KMS-11 (cell line): ENCODE measurements around the gene CDCP2.
"Not testable (repeated sequence)": the region's sequence is repeated elsewhere in the genome, so short reads cannot be mapped to it uniquely, and the experiment has no call there.

ENCODE experiments used
- H2AFZ ChIP-seq: fragments of 200-600 bp; sonication (generic); 2 replicates; pipeline ENCODE4 v1.6.1; 2016; ENCODE audit warnings: antibody characterized with exemption, mixed run types, low read depth
- H3K27ac ChIP-seq: fragments of 200-600 bp; sonication (generic); 2 replicates; pipeline ENCODE4 v1.6.1; 2016; ENCODE audit warnings: mild to moderate bottlenecking, mixed run types
- H3K27me3 ChIP-seq: fragments of 200-600 bp; sonication (generic); 2 replicates; pipeline ENCODE4 v1.6.1; 2017; ENCODE audit warnings: mild to moderate bottlenecking, low read depth, mixed run types, moderate library complexity; ENCODE audit not compliant: insufficient read depth
- H3K36me3 ChIP-seq: fragments of 200-600 bp; sonication (generic); 2 replicates; pipeline ENCODE4 v1.6.1; 2017; ENCODE audit warnings: mild to moderate bottlenecking, mixed run types; ENCODE audit not compliant: insufficient read depth
- H3K4me1 ChIP-seq: fragments of 200-600 bp; sonication (generic); 2 replicates; pipeline ENCODE4 v1.6.1; 2016; ENCODE audit warnings: mild to moderate bottlenecking, low read depth, mixed run types; ENCODE audit not compliant: poor library complexity, severe bottlenecking
- H3K4me2 ChIP-seq: fragments of 200-600 bp; sonication (generic); 2 replicates; pipeline ENCODE4 v1.7.0; 2016; ENCODE audit warnings: mild to moderate bottlenecking, mixed run types
- H3K4me3 ChIP-seq: fragments of 200-600 bp; sonication (generic); IDR thresholded peaks from 2 replicates; pipeline ENCODE4 v1.6.1; 2017; ENCODE audit warnings: low read depth, low read length, mixed read lengths; ENCODE audit not compliant: insufficient read depth
- H3K79me2 ChIP-seq: fragments of 200-600 bp; sonication (generic); 2 replicates; pipeline ENCODE4 v1.6.1; 2016; ENCODE audit warnings: low read depth, mixed run types; ENCODE audit not compliant: insufficient read depth
- H3K9ac ChIP-seq: fragments of 200-600 bp; sonication (generic); 2 replicates; pipeline ENCODE4 v1.6.1; 2016; ENCODE audit warnings: mild to moderate bottlenecking, mixed run types
- H4K20me1 ChIP-seq: fragments of 200-600 bp; sonication (generic); 2 replicates; pipeline ENCODE4 v1.6.1; 2016; ENCODE audit warnings: mild to moderate bottlenecking, mixed run types; ENCODE audit not compliant: insufficient read depth
- TF ChIP-seq, protein P1 (sequence below): fragments of 200-600 bp; sonication (generic); conservative IDR thresholded peaks from 2 replicates; pipeline ENCODE4 v1.6.1; 2017; ENCODE audit warnings: low read depth, mild to moderate bottlenecking, antibody characterized with exemption, low read length, moderate library complexity, mixed read lengths

CDCP2 gene

DNA sequence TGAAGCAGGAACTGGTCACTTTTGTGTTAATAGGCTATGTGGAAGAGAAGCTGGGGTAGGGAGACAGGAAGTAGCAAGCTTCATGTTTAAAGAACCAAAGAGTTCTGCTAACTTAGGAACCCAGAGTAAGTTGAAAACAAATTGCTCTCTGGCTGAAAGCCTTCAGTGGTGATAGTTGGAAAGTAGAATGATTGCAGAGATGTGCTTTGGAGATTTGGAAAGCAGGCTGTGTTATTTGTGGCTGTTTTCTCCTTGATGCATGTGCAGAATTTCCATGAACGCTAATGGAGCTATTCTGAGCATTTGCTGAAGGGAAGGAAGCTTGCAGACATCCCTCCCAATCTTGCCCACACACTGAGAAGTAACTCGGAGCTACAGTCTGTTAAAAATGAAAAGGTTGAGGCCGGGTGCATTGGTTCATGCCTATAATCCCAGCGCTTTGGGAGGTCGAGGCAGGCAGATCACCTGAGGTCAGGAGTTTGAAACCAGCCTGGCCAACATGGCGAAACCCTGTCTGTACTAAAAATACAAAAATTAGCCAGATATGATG is 53.7 kb downstream of the CDCP2 start:
- no peak overlapping the region for H3K4me2 ChIP-seq
- no peaks in the 10 kb centered on the region for H3K4me1 ChIP-seq
- H3K4me3 ChIP-seq: no peak overlapping the region
- H3K9ac ChIP-seq: no peak overlapping the region
- no peak overlapping the region for H2AFZ ChIP-seq
- H3K36me3 ChIP-seq: no peaks in the 10 kb centered on the region
- H3K27me3 ChIP-seq: no peaks in the 10 kb centered on the region
- TF ChIP-seq, protein P1, sequence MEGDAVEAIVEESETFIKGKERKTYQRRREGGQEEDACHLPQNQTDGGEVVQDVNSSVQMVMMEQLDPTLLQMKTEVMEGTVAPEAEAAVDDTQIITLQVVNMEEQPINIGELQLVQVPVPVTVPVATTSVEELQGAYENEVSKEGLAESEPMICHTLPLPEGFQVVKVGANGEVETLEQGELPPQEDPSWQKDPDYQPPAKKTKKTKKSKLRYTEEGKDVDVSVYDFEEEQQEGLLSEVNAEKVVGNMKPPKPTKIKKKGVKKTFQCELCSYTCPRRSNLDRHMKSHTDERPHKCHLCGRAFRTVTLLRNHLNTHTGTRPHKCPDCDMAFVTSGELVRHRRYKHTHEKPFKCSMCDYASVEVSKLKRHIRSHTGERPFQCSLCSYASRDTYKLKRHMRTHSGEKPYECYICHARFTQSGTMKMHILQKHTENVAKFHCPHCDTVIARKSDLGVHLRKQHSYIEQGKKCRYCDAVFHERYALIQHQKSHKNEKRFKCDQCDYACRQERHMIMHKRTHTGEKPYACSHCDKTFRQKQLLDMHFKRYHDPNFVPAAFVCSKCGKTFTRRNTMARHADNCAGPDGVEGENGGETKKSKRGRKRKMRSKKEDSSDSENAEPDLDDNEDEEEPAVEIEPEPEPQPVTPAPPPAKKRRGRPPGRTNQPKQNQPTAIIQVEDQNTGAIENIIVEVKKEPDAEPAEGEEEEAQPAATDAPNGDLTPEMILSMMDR: no peak
- H3K79me2 ChIP-seq: no peaks in the 10 kb centered on the region
- no peaks in the 10 kb centered on the region for H4K20me1 ChIP-seq
- H3K27ac ChIP-seq: no peak overlapping the region

DNA sequence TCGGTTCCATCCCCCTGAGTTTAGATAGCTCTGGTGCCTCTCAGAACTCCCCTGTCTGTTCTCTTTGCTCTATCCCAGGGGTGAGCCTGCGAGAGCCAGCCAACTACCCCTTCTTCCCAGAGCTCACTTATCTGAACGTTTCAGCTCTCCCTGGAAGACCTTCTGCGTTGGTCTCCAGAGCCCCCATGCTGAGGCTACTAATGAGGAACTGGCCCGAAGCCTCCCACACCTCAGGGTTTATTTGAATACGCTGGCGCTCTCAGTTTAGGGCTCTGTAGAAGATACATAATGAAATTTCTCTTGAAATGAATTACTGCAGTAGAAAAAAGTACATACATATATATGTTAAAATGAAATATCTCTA is 55.9 kb downstream of the CDCP2 start:
- H3K27me3 ChIP-seq: no peaks in the 10 kb centered on the region
- H3K4me2 ChIP-seq: no peak overlapping the region
- no peak overlapping the region for H3K9ac ChIP-seq
- no peaks in the 10 kb centered on the region for H4K20me1 ChIP-seq
- H3K36me3 ChIP-seq: no peaks in the 10 kb centered on the region
- H3K4me1 ChIP-seq: no peaks in the 10 kb centered on the region
- H3K4me3 ChIP-seq: no peak overlapping the region
- TF ChIP-seq, protein P1: no peak
- H2AFZ ChIP-seq: no peak overlapping the region
- H3K79me2 ChIP-seq: no peaks in the 10 kb centered on the region
- H3K27ac ChIP-seq: no peak overlapping the region

DNA sequence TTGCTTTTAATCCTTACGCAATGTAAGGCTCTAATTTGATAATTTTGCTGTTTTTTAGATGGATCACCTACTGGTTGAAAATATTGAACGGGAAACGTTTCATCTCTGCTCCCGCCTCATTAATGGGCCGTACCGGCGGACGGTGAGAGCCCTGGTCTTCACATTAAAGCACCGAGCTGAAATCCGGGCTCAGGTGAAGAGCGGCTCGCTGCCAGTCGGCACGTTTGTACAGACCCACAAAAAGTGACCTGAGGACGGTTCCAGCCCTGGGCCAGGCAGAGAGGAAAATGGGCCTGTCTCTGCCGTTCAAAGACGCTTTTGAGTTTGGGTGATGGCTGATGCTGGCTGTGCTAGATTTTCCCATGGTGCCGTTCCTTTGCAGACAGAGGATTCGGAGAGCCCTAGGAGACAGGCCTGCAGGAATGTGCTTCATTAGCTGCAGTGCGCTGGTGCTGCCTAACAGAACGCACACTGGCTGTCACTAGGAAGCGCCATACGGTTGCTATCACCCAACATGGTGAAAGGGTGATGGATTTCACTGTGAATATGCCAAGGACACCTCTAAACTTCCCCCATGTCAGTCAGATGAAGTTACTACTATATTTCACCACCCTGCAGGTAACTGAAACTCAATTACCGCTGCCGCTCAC is 56.4 kb downstream of the CDCP2 start:
- no peaks in the 10 kb centered on the region for H3K36me3 ChIP-seq
- TF ChIP-seq, protein P1: no peak
- H3K4me3 ChIP-seq: no peak overlapping the region
- H3K4me1 ChIP-seq: no peaks in the 10 kb centered on the region
- H3K27ac ChIP-seq: no peak overlapping the region
- no peak overlapping the region for H3K4me2 ChIP-seq
- H3K27me3 ChIP-seq: no peaks in the 10 kb centered on the region
- no peak overlapping the region for H3K9ac ChIP-seq
- H2AFZ ChIP-seq: no peak overlapping the region
- H3K79me2 ChIP-seq: no peaks in the 10 kb centered on the region
- no peaks in the 10 kb centered on the region for H4K20me1 ChIP-seq

DNA sequence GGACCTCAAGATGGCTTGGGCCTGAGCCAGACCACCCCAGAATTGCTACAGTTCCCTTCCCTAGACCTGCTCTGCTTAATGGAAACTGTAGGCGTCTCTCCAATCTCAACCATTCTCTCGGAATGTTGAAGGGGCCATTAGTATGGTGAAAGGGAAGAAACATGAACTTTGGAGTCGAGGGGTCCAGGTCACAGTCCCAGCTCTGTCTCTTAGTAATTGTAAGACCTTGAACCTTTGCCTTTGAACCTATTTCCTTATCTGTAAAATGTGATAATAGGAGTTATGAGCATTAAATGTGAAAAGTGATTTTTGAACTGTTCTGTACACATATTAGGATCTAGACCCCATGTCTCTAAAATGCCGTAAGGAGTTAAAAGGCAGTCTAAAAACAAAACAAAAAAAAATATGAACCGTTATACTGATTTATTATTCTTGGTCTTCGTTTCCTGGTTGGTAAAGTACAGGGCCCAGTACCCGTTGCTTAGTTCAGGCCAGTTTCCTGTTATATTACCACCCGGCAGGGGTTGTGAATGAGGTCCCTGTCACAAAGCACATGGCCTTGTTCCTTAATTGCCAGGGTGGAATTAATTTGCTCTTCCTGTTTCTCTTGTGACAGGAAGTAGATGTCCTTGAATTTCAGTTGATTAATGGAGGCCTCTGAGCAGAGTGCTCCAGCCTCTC is 57.1 kb downstream of the CDCP2 start:
- H3K27me3 ChIP-seq: no peaks in the 10 kb centered on the region
- no peaks in the 10 kb centered on the region for H4K20me1 ChIP-seq
- no peaks in the 10 kb centered on the region for H3K79me2 ChIP-seq
- no peak overlapping the region for H3K27ac ChIP-seq
- H3K4me2 ChIP-seq: no peak overlapping the region
- TF ChIP-seq, protein P1: no peak
- H2AFZ ChIP-seq: no peak overlapping the region
- no peak overlapping the region for H3K9ac ChIP-seq
- no peaks in the 10 kb centered on the region for H3K36me3 ChIP-seq
- no peaks in the 10 kb centered on the region for H3K4me1 ChIP-seq
- no peak overlapping the region for H3K4me3 ChIP-seq

DNA sequence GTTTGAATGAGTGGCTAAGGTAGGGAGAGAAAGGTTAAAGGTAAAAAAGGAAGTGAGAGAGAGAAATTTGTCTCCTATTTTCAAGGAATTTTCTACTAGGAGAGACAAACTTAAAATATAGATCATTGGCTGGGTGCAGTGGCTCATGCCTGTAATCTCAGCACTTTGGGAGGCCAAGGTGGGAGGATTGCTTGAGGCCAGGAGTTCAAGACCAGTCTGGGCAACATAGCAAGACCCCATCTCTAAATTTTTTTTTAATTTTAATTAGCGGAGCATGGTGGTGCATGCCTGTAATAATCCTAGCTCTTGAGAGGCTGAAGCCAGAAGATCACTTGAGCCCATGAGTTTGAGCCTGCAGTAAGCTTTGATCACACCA is 58.1 kb downstream of the CDCP2 start:
- not testable (repeated sequence) for H3K27ac ChIP-seq, H3K79me2 ChIP-seq, H2AFZ ChIP-seq, H3K36me3 ChIP-seq, H3K9ac ChIP-seq, H3K27me3 ChIP-seq, H3K4me3 ChIP-seq, H4K20me1 ChIP-seq, H3K4me2 ChIP-seq, H3K4me1 ChIP-seq
